HG02870 (cell line): ENCODE measurements around the gene GPR68.
"Not testable (repeated sequence)": the region's sequence is repeated elsewhere in the genome, so short reads cannot be mapped to it uniquely, and the experiment has no call there.

Source experiments
- ATAC-seq: cut with Tn5 transposase; IDR thresholded peaks from one replicate; pipeline ENCODE4 v1.9.1; 2021; ENCODE audit warnings: mild to moderate bottlenecking, moderate library complexity; ENCODE audit not compliant: unreplicated experiment

Gene GPR68

GRCh38 chr14:91200802-91201201, 43.7 kb downstream of the GPR68 start:
- ATAC-seq, result not testable (repeated sequence)

DNA sequence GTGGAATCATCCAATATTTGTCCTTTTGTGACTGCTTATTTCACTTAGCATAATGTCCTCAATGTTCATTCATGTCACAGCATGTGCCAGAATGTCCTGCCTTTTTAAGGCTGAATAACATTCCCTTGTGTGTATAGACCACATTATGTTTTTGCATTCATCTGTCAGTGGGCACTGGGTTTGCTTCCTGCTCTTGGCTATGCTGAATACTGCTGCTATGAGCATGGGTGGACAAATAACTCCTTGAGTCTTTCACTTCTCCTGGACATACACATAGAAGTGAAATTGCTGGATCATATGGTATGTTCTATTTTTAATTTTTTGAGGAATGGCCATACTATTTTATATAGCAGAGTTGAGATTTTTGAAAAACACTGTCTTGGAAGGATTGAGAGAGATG, 46.9 kb downstream of the GPR68 start:
- no peak for ATAC-seq

DNA sequence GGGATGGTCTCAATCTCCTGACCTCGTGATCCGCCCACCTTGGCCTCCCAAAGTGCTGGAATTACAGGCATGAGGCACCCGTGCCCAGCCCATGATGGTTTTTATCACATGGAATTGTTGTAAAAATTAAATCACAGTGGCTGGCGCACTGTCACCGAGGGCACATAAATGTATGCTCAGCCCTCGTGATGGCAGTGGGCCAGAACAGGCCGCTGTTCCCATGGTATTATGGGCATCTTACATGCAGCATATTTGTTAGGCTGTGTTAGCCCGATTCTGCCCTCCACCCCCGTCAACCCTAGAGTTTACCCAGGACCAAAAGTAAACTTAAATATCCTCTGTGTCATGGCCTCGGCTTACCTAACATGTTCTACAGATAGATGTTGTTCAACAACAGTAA, 48.6 kb downstream of the GPR68 start:
- no peak for ATAC-seq

DNA sequence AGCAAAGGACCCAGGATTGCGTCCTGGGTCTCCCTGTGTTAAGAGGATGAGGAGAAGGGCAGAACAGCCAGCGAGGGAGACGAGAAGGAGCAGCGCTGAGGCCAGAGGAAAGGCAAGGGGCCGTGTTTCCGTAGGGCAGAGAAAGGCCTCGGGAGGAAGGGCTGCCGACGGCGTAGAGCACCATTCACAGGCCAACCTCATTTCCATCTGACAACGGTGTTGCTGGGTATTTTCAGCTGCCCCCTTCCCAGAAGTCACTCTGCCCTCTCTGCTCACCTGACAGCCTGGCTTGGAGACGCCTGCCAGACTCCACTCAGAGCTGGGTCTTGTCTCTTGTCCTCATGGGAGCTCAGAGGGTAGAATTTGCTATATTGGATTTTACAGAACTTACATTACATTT, 51.4 kb downstream of the GPR68 start:
- no peak for ATAC-seq

DNA sequence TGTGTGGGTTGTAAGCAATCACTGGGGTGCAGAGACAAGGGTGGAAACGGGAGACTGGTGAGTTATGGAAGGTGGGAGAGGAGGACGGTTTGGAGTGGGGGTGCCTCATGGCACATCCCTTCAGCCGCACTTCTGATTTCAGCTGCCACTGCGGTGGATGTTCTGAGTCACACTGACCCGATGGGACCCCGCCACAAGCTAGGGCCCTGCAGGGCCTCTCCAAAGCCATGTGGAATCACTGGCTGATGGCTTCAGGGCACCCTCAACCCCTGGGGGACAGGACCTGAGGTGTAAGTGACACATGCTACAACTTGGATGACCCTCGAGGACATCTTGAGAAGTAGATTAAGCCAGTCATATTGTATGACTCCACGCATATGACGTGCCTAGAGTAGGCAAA, 53.7 kb downstream of the GPR68 start:
- no peak for ATAC-seq

DNA sequence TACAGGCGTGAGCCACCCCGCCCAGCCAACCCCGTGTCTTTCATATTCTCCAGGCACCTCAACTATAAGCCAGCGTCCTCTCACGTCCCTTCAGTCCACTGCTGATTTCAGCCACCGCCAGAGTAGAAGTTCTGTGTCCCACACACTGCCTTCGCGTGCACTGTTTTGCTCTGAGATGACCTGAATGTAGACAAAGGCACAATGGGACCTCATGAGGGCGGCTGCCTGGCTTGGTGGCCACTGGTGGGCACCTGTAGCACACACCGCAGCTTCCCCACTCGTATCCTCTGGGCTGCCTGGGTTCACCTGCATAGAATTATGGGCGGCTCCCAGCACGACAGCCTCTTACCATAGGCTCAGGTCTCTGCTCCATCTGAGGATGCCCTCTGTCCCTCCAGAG, 57.2 kb downstream of the GPR68 start:
- no peak for ATAC-seq

GRCh38 chr14:91186515-91187066, 57.9 kb downstream of the GPR68 start:
- no peak for ATAC-seq

- no peak for ATAC-seq
Observed at GRCh38 chr14:91185721-91186120, 58.8 kb downstream of the GPR68 start.

DNA sequence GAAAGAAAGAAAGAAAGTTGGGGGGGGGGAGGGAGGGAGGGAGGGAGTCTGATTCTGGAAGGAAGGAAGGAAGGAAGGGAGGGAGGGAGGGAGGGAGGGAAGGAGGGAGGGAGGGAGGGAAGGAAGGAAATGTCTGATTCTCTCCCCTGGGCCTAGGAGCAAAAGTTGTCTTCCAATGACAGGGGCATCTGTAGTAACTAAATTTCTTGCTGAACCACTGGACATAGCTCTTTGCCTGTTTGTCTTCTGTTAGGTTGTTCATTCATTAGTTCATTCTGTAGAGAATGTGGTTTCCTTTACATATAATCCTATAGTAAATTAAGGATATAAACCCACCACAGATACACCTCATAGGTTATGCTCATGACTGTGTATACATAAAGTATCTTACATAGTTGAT, 59.9 kb downstream of the GPR68 start:
- ATAC-seq, result no peak

- ATAC-seq, result not testable (repeated sequence)
Observed at GRCh38 chr14:91182753-91183152, 61.8 kb downstream of the GPR68 start.
